Right lobe of liver (tissue), 4 donors: ENCODE results near the gene TIMP4.

ENCODE experiments used
- CTCF ChIP-seq, 4 donors: fragments of 200-600 bp in 3 of 4; fragments of 450-650 bp in 1 of 4; IDR thresholded peaks; one replicate each; pipeline versions ENCODE4 v1.5.1 to v1.8.0; 2016 to 2022; ENCODE audit warnings: antibody characterized with exemption in 4 of 4, mild to moderate bottlenecking in 2 of 4
- POLR2A ChIP-seq: fragments of 450-650 bp; IDR thresholded peaks from one replicate; pipeline ENCODE4 v1.6.1; 2017; ENCODE audit warnings: antibody characterized with exemption, mild to moderate bottlenecking
- donor health status: DM: no; HTN: no; CAD: no.
- donor health status: DM: no; HTN: no; CAD: no.
- donor health status: DM: no; HTN: yes; CAD: no.

GRCh38 chr3:12158387-12159226, at the start of gene TIMP4:
- TF ChIP-seq CTCF (IDR thresholded peaks at IDR 0.05) (no peak), POLR2A (no peak)
